ENCODE data around the gene NUB1.

Gene NUB1

GRCh38 chr7:151378496-151379192 is 37.0 kb downstream of the NUB1 start:
- no peak for DNase-seq (ENCODE audit: low read depth)

DNA sequence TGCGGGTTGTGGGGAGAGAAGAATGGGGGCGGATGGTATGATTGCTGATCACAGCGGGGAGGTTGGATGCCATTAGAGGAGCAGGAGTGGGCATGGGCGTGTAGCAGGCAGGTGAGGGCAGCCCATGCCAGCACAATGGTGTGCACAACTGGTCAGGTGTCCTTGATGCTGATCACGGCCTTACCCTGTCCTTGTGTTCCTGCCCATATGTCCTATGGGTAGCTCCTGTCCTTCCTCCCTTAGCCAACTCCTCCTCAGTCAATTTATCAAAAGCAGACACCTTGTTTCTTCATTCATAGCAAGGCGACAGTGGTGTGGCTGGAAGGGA is 37.5 kb downstream of the NUB1 start:
- no peak for DNase-seq (ENCODE audit: low read depth)

GRCh38 chr7:151379534-151380198 is 38.1 kb downstream of the NUB1 start:
- DNase-seq (ENCODE audit: low read depth) = no peak

- no peak for DNase-seq (ENCODE audit: low read depth)
These were observed 38.8 kb downstream of the NUB1 start for GRCh38 chr7:151380199-151381097.

- no peak for DNase-seq (ENCODE audit: low read depth)
These were observed 39.4 kb downstream of the NUB1 start for GRCh38 chr7:151381098-151381347.

GRCh38 chr7:151381348-151382078 is 39.9 kb downstream of the NUB1 start:
- no peak for DNase-seq (ENCODE audit: low read depth)

DNA sequence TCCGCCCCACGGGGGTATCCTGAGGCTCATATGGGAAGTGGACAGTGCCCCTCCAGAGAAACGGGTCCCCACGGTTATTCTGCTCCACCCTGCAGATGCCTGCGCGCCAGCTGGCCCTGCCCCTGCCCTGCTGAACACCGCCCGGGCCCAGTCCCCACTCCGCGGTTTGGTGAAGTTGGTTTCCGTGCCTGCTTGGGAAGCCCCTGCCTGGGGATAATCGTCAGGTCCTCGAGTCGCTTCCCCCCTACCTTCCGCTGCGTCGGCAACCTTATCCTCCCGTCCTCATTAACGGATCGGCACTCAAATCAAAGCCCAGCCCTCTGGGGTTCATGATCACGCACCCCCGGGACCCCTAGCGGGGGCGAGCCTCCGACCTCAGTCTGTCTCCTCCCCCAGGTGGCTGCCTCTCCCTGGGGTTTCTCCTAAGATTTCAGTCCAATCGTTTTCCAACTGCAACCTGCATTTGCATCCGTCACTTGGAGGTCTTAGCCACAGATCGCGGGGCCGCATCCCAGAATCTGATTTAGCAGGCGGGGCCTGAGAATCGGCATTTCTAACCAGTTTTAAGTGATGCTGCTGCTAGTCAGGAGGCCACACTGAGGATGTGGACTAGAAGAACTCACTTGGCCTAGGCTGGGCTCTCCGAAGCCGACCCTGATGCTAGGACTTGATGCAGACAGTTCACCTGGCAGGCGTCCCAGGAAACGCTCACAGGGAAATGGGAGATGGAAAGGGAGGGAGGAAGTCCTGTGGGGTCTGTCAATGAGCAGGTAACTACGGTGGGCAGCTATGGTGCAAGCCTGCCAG is 40.7 kb downstream of the NUB1 start:
- DNase-seq (ENCODE audit: low read depth) = no peak

GRCh38 chr7:151383638-151384351 is 42.2 kb downstream of the NUB1 start:
- DNase-seq (ENCODE audit: low read depth) = no peak

DNA sequence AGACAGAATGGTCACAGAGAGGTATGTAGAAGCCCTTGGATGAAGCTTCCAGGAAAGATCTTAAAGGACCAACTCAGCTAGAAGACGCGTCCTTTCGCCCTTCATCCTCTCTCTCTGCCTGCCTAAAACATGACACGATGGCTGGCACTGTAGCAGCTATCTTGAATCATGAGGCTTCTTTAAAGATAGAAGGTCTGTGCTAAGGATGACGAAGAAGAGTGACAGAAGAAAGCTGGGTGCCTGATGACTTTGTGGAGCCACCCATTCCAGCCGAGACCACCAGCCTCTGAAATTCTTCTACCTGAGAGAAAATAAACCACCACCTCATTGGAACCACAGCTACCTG is 42.7 kb downstream of the NUB1 start:
- no peak for DNase-seq (ENCODE audit: low read depth)

DNA sequence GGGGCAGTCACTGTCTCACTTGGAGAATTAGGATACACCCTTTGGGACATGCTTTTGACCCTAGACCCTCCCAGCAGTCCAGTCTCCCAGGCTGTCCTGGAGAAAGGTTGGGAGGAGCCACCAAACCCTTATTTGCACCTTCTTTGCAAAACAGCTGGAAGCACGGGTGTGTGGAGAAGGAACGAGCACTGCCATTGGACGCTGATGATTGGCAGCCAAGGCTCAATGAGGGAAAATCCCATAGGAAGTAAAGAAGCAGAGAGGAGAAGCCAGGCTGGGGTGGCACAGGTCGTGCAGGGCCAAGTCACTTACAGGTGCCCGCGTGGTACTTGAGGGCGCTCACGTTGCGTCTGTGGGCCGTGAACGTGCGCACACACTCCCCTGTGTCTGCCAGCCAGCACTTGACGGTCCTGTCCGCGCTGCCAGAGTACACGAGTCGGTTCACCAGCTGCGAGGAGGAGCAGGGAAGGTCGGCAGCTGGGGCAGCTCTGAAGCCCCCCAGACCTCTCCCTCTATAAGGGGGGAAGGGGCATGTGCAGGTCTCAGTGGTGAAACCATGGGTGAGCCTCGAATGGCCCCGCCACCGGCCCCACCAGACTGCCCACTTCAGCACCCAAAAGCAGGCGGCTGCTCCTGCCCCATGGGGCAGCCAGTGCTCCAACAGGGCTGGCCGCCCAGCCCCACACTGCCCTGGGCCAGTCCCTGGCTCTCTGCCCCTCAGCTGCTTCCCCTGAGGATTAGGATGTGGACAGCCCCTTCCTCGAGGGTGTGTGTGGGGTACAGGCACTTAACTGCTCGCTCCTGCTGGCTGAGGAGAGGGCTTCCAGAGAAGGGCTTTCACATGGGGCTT is 43.4 kb downstream of the NUB1 start:
- DNase-seq (ENCODE audit: low read depth) = no peak

- DNase-seq (ENCODE audit: low read depth) = no peak
These were observed 44.2 kb downstream of the NUB1 start for GRCh38 chr7:151385626-151386300.

DNA sequence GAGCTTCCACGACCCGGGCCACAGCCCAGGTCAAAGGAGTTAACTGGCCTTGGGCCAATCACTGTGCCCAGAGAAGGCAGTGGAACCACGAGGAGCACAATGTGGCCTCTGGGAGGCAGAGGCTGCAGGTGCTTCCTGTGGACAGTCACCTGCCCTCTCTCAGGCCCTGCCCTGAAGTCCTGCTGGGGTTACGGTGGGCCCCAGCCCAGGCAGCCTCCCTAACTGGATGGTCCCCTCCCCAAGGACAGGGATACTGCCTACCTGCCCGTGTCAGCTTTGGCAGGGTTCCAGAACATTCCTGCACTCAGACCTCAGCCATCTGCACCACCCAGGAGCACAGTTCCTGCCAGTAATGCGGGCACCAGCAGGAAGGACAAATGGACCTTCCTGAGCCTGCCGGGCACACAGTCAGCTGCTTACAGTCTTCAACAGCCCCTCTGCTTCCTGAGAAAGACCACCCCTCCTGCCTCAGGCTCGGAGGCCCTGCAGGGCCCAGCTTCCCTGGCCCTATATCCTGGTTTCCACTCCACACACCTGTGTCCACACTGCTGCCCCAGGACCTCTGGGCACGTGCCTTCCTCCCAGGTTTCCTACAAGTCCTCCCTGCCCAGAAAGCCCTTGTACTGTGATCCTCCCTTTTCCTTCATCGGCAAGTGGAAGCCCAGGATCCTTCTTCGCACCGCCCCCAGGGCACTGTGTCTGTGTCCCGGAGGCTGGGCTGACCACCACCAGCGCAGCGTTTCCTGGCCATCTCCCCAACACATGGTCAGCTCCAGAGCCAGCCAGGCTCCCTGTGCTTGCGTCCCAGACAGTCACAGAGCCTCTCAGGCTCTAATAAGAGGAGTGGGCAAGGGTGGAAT is 44.9 kb downstream of the NUB1 start:
- no peak for DNase-seq (ENCODE audit: low read depth)

DNA sequence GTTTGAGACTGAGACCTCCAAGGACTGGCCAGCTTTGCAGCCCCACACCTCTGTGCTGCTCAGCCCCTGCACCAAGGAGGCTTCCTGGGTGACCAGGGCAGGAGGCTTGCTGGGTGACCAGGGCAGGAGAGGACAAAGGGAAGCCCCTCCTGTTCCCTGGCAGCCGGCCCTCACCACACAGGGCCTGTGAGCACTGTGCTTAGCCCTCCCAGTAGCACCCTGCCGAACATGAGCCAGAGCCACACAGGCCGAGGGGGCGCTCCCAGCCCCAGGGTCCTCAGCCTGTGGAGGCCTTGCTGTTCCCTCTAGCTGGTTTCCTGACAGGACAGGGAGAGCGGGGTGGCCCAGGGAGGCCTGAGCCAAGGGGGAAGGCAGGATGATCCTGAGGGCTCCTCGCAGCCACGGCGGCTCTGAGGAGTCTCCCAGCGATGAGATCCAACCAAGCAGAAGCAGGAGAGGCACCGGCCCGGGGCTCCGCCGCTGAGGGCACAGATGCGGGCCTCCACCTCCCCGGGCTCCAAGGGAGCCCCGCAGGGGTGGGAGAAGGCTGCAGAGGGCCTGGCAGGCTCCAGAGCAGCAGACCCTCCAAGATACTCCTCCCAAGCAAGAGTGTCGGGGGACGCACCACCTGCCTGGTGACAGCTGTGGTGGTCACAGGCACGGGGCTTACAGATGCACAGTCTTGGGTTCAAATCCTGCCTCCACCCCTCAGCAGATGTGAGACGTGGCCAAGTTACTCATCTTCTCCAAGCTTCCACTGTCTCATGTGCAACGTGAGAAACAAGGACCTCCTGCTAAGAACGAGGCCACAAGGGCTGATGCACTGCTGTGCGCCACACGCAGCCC is 45.8 kb downstream of the NUB1 start:
- no peak for DNase-seq (ENCODE audit: low read depth)

DNA sequence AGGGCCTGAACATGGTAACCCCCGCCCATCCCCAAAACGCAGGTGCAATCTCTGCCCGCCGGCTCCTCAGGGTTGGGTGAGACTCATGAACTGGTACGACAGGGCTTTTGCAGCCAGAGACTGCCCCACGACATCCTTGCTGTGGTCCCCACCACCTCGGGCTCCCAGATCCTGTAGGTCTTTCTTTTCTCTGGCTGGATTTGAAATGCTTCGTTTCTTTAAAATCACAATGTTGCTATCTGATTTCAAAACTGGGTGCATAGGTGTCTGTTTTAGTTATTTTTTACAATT is 46.3 kb downstream of the NUB1 start:
- no peak for DNase-seq (ENCODE audit: low read depth)

GRCh38 chr7:151388430-151388829 is 46.8 kb downstream of the NUB1 start:
- no peak for DNase-seq (ENCODE audit: low read depth)

DNA sequence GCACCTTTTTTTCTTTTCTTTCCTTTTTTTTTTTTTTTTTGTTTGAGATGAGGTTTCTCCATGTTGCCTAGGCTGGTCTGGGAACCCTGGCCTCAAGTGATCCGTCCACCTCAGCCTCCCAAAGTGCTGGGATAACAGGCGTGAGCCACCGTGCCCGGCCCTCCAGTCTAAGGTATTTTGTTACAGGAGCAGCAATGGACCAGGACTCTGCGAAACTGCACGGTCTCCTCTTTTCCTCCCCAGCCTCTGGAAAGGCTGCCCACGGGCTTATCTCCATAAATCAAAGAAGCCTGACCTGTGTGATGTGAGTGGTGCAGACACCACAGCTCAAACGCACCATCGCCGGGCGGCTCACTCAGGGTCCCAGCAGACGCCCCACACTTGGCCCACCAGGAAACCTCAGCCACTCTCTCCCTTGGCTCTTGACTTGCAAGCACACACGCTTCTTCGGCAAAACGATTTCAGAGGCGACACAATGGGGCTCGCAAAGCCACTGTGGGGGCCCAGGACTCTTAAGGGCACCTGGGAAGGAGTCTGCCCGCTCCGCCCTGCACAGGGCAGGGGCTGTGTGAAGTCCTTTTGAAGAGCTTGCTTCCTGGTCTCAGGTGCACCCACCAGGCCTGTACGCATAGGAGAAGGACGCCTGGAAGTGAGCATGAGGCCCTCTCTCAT is 47.6 kb downstream of the NUB1 start:
- DNase-seq (ENCODE audit: low read depth) = no peak

DNA sequence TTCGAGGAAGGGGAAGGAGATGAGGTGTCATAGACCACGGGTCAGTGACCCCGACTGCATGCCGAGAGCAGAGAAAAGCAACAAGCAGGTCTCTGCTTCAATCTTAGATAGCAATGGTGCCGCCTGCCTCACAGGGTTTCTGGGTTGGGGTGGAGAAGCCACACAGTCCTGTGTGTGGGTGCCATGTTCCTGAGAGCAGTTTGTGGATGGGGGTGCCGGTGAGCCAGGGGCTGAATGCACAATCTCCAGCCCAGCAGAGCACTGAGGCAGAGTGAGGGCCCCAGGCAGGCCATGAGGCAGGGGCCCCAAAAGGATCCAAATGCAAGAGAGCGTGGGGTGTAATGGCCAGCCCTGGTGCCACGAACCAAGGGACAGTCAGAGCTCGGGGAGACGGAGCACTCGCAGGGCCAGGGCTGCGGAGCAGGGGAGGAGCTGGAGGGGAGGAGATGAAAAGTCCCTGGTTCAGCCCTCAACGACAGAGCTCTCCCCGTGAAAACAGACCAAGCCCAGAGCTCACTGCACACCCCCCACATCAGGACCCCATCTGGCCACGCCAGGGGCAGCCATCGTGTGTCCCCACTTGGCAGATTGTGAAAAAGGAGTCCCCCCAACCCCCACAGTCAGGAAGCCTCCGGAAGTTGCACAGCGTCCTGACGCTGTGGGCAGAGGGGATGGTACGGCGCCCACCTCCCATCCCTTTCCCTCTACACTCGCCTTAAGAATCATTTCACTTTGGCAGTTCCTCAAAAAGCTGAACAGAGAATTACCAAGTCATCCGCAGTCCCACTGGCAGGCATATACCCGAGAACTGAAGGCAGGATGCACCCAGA is 48.4 kb downstream of the NUB1 start:
- no peak for DNase-seq (ENCODE audit: low read depth)

Measured in GM04503 (cell line).